ENCODE measurements around the gene ZMYND8.

DNA sequence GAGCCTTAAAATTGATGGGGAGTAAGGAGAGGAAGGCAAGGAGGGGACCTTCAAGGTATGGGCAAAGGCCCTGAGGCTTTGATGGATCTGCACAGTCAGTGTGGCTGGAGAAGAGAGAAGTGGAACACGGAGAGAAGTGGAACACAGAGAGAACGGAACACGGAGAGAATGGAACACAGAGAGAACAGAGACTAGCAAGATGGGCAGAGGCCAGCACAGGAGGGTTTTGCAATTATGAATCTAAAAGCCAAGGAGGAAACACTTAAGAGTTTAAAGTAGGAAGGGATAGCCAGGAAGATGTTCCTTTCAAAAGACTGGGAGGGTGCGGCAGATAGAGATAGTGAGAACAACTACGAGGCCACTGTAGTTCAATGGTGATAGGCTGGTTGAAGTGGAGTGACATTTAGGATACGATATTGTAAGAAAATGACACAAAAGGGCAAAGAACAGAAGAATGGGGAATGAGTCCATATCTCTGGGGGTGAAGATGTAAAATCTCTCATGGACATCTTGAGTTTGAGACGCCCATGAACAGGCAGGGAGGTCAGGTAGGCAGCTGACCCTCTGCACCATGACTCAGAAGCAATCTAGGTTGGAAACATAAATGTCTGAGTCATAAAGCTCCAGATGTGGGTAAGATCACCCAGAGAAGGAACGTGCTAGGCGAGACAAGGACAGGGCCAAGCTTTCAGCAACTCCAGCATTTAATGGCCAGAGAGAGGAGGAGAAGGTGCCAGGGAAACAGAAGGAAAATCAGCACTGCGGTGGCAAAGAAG is 25.4 kb downstream of the ZMYND8 start:
- no peak for TF ChIP-seq CTCF (IDR thresholded peaks at IDR 0.05; ENCODE audit: low read length)
- TF ChIP-seq EZH2 (optimal IDR thresholded peaks at IDR 0.05; ENCODE audit: low read depth, low read length): no peak
- no peak for TF ChIP-seq EZH2phosphoT487 (IDR thresholded peaks at IDR 0.05; ENCODE audit: low read length)
